AG09319 (cell line): ENCODE data around the gene COL26A1.

Experiments used
- DNase-seq: peaks from one replicate; pipeline ENCODE4 v3.0.0-alpha.2; 2010; ENCODE audit warnings: low read depth; ENCODE audit errors: extremely low read depth
- TF ChIP-seq, protein P1 (sequence below): IDR thresholded peaks from 2 replicates; pipeline ENCODE4 v1.5.1; 2011; ENCODE audit warnings: low read depth, mild to moderate bottlenecking, inconsistent platforms, low read length, moderate library complexity

The COL26A1 gene

DNA sequence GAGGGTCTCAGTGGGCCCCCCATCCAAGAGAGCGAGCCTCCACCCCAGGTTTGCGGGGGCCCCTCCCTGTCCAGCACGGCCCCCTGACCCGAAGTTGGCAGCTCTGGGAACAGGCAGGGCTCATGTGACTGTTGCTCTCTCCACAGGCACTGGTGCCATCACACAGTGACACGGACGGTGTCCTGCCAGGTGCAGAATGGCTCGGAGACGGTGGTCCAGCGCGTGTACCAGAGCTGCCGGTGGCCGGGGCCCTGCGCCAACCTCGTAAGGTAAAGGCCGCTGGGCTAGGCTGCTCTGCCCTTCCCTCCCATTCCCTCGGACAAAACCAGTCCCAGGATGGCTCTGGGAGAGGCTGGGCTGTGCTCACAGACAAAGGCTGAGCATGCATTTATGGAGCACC lies 57.2 kb downstream of the COL26A1 start:
- TF ChIP-seq, protein P1, sequence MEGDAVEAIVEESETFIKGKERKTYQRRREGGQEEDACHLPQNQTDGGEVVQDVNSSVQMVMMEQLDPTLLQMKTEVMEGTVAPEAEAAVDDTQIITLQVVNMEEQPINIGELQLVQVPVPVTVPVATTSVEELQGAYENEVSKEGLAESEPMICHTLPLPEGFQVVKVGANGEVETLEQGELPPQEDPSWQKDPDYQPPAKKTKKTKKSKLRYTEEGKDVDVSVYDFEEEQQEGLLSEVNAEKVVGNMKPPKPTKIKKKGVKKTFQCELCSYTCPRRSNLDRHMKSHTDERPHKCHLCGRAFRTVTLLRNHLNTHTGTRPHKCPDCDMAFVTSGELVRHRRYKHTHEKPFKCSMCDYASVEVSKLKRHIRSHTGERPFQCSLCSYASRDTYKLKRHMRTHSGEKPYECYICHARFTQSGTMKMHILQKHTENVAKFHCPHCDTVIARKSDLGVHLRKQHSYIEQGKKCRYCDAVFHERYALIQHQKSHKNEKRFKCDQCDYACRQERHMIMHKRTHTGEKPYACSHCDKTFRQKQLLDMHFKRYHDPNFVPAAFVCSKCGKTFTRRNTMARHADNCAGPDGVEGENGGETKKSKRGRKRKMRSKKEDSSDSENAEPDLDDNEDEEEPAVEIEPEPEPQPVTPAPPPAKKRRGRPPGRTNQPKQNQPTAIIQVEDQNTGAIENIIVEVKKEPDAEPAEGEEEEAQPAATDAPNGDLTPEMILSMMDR, result no peak
- DNase-seq, result no peak

DNA sequence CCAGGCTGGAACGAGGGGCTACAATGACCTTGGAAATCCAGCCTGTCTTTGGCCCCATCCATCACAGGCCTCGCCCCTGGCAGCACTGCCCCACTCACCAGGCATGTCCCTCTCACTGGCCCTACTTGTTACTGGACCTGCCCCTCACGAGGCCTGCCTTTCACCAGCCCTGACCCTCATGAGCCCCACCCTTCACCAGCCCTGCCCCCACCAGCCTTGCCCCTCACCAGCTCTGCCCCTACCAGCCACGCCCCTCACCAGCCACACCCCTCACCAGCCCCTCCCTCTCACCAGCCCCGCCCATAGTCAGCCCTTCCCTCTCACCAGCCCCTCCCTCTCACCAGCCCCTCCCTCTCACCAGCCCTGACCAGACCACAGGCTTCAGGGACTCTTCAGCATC lies 57.8 kb downstream of the COL26A1 start:
- TF ChIP-seq, protein P1, result no peak
- no peak for DNase-seq

DNA sequence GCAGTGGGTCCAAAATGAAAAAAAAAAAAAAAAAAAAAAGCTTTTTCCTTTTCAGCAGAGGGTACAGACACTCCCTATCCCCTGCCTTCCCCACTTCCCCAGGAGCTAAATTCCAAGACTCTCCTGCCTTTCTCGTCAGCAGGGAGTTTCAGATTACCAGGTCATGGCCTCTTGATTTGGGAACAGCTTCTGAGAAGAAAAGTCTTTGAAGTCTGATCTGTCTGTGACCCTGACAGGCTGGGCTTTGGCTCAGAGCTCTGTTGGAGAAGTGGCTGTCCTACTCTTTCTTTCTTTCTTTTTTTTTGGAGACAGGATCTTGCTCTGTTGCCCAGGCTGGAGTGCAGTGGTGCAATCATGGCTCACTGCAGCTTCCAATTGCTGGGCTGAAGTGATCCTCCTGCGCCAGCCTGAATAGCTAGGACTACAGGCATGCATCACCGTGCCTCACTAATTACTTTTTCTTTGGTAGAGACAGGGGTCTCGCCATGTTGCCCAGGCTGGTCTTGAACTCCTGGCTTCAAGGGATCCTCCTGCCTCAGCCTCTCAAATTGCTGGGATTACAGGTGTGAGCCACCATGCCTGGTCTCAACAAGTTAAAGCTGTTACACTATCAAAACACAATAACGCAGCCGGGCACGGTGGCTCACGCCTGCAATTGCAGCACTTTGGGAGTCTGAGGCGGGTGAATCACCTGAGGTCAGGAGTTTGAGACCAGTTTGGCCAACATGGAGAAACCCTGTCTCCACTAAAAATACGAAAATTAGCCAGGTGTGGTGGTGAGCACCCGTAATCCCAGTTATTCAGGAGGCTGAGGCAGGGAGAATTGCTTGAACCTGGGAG lies 59.9 kb downstream of the COL26A1 start:
- TF ChIP-seq, protein P1, result no peak
- no peak for DNase-seq

DNA sequence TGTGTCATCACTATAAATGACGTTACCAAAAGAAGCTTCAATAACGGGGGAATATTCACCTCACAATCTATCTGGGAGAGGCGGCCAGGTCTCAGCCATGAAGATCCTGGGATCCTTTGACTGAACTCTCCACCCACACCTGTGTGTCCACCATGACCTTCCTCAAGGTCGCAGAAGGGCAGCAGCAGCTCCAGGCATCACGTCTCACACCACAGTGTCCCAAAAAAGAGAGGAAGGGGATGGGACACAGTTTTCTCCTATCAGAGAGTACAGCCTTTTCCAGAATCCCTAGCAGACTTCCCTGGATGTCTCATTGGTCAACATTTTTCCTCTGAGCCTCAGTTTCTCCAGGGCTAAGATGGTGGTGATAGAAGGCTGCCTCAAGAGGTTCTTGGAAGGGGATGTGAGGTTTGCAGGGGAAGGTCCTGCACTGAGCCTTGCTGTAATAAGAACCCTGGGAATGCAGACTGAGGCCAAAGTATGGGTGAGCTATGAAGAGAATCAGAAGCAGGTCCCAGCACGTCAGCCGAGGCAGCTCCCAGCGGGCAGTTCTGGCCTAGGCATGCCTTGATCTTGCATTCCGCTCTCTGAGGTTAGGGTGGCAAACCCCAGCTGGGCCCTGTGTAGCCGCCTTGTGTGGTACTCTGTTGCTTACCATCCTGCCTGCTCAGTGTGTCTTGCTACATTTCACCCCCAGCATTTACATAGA lies 63.8 kb downstream of the COL26A1 start:
- TF ChIP-seq, protein P1, result no peak
- no peak for DNase-seq

DNA sequence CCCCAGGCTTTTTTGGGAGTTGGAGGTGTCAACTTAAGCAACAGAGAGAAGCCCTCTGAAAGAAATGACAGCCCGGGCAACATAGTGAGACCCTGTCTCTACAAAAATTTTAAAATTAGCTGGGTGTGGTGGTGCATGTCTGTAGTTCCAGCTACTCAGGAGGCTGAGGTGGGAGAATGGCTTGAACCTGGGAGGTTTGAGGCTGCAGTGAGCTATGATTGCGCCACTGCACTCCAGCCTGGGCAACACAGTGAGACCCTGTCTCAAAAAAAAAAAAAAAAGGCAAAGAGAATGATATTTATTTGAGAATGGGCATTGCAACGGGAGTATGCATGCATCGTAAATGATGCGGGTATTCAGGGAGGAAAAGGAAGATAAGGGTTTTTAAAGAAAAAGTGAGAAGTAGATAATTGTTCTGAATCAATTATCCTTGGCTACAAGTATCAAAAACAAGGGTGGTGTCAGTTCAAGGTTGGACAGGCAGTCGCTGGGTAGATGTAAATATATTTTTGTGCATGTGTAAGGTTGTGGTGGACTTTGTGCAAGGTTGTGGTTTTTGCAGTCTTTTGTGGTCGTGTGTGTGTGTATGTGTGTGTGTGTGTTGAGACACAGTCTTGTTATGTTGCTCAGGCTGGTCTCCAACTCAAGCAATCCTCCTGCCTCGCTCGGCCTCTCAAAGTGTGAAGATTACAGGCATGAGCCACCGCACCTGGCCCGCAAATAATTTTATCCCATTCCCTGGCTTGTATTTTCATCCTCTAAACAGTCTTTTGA lies 65.6 kb downstream of the COL26A1 start:
- TF ChIP-seq, protein P1, result no peak

DNA sequence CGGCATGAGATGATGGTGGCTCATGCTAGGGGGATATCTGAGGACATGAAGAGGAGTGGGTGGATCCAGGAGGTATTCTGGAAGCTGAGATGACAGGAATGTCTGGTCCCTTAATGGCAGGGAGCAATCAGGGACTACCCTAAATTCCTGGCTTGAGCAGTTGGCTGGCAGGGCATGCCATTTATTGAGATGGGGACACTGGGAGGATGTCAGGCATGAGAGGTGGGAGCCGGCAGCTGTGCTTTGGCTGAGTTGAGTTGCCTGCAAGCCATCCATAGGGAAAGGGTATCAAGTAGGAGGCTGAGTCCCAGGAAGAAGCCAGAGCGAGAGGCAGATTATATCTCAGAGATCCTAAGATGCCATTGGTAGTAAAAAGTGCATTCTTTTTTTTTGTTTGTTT lies 69.6 kb downstream of the COL26A1 start:
- TF ChIP-seq, protein P1, result no peak
- no peak for DNase-seq

More for the DNA sequence above, 65.6 kb downstream of the COL26A1 start:
- no peak for DNase-seq
